GM18498 (cell line): ENCODE results near the gene ACSS2.

Experiments used
- ATAC-seq: cut with Tn5 transposase; IDR thresholded peaks from one replicate; pipeline ENCODE4 v1.9.1; 2021; ENCODE audit warnings: mild to moderate bottlenecking, moderate library complexity; ENCODE audit not compliant: unreplicated experiment

ACSS2 gene

GRCh38 chr20:34904202-34904621, 27.8 kb downstream of the ACSS2 start:
- ATAC-seq = no peak

DNA sequence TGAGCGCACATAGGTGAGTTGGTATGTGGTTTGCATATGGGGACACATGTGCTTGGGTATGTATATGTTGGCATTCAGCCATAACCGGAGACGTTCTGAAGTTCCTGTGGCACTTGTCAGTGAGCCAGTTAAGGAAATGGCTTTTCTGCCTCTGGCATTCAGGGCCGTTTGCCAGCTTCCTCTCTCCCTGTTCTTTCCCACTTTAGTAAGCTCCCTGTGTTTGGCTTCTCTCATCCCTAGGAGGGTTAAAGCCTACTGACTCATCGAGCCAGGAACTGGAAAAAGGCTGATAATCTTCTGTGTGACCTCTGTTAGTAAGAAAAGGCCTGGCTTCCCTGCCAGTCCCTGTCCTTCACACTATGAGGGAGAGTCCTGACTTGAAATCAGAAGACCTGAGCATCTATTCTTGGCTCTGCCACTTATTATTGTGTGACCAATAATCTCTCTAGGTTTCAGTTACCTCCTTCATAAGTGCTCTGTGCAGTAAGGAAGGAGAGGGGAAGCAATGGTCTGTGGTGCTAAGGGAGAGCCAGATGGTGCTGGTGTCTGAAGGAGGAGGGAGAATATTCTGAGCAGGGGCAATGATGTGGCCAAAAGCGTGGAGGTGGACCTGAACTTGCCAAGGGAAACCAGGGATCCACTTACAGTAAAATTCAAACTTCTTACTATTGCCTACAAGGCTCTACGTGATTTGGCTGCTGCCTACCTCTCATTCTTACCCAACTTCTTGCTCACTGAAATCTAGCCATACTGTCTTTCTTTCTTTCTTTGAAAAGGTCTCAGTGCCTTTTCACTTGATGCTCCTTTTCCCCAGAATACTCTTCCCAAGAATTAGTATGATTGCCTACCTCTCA, 31.4 kb downstream of the ACSS2 start:
- no peak for ATAC-seq

GRCh38 chr20:34915131-34915530, 38.7 kb downstream of the ACSS2 start:
- ATAC-seq = no peak

DNA sequence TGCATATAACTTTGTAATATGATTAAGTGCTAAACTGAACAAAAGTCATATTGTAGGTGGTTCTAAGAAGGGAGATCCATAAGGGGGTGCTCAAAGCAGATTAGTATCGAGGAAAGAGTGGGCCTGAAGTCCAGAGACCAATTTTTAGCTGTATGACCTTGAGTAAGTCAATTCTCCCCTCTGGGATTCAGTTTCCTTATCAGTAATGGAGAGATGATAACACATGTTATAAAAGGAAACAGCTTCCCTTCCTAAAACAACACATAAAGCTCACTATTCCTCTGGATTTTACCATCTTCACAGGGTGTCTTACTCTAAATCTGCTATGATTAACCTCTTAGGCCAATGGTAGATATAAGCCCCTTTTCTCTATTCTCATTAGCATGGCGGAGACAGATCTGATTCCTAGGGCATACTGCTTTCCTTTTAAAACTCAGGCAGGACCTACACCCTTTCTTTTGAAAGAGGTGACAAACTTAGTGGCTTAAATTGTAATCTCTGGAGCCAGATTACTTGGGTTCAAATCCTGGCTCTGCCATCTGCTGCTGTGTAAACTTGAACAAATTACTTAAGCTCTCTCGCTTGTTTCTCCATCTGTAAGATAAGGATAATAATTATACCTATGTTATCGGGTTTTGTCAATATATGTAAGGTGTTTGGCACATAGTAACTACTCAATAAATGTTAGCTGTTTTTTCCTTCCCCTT, 39.5 kb downstream of the ACSS2 start:
- no peak for ATAC-seq

- no peak for ATAC-seq
Measured at GRCh38 chr20:34916774-34917354, 40.5 kb downstream of the ACSS2 start.

- no peak for ATAC-seq
Measured at GRCh38 chr20:34920055-34920454, 43.6 kb downstream of the ACSS2 start.

DNA sequence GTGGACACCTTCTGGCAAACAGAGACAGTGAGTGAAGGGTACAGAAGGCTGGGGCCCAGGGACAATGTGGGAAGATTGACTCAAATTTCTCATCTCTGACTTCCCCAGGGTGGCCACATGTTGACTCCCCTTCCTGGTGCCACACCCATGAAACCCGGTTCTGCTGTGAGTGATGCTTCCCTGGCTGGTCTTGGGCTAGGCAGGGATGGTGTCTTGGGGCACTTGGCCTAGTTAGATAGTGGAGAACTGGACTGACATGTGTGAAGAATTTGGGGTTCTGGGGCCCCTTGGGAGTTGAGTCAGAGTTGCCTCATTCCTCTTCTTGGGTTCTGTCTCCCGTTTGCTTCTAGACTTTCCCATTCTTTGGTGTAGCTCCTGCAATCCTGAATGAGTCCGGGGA, 45.0 kb downstream of the ACSS2 start:
- no peak for ATAC-seq

DNA sequence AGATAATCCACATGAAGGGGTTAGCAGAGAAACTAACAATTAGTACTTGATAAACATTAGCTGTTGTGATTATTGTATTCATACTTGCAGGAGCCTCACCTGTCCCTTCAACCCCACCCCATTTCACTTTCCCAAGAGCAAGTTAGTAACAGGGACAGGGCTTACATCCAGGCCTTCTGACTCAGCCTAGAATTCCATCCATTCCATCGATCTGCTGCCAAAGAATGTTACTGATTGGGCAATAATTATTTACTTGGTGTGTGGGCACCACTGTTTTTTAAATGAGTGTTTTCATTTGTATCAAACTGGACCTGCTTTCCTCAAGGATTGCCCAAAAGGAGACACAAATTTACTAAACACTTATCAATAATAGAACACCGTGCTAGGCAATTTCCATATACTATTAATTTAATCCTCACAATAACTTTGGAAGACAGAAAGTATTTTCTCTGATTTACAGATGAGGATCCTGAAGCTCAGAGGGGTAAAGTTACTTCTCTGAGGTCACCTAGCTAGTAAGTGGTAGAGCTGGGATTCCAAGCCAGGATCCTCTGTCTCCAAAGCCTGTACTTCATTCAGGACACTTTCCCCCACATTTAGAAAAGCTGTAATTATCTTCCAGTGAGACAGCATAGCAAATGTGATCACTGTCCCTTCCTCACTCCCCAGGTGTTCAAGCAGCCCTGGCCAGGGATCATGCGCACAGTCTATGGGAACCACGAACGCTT, 46.4 kb downstream of the ACSS2 start:
- ATAC-seq = no peak

- ATAC-seq = no peak
Measured at GRCh38 chr20:34923414-34923813, 47.0 kb downstream of the ACSS2 start.

GRCh38 chr20:34925341-34925740, 48.9 kb downstream of the ACSS2 start:
- ATAC-seq = no peak

DNA sequence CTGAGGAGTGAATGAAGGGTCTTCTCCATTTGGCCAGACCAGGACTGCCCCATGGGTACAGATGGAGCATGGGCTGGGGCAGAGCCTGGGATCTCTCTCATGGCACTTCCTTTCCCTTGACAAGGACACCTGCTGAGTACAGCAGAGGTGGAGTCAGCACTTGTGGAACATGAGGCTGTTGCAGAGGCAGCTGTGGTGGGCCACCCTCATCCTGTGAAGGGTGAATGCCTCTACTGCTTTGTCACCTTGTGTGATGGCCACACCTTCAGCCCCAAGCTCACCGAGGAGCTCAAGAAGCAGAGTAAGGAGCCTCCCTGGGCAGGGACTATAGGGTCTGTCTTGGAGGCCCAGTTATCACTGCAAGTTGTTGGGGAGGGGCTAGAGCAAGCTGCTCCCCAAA, 49.6 kb downstream of the ACSS2 start:
- no peak for ATAC-seq

GRCh38 chr20:34926581-34926980, 50.2 kb downstream of the ACSS2 start:
- no peak for ATAC-seq

- no peak for ATAC-seq
Measured at GRCh38 chr20:34927736-34928135, 51.3 kb downstream of the ACSS2 start.

DNA sequence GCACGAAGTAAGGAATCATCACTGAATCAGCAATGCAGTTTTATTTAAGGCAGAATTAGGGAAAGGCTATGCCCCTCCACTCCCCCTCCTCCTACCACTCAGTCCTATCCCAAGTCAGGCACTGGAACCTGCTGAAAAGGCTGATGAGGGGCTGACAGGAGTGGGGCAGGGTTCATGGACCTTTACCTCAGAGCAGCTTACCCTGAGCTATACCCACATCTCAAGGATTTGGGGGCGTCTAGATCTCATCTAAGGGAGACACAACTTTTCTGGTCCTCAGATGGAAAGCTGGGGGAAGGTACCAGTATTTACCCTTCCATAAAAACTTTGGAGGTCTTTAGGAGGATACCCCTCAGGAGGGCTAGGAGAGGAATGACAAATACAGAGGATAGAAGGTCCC, 52.0 kb downstream of the ACSS2 start:
- no peak for ATAC-seq

DNA sequence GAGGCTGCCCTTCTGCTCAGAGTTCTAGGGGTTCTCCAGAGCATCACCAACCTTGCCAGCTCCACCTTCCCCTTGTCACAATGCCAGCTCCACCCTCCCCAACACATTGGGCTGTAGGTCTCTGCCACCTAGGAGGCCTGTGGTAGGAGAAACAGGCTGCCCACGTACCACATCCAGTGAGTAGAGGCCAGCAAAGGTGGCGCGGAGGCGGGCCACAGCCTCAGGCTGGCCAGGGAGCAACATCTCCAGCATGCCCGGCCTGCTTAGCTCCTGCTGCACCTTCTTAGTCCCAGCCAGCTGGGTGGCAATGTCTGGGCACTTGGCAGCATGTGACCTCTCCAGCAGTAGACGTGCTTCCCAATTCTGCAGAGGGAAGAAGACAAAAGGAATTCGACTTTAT, 55.4 kb downstream of the ACSS2 start:
- no peak for ATAC-seq

GRCh38 chr20:34938466-34939163, 62.2 kb downstream of the ACSS2 start:
- ATAC-seq = no peak

DNA sequence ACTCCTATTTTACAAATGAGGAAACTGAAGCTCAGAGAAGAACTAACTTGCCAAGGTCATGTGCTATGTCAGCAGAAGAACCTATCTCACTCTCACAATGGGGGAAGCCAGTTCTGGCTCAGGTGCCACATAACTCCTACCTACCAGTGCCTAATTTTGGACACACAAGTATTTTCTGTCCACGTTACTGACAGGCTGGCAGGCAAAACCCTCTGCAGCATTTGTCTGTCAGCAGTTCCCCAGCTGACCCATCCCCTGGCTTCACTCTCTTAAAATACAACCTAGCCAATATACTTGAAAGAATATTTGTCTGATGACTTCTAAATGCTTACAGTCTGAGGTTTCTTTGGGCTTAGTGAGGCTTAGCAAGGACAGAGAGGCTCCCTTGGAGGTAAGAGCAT, 63.7 kb downstream of the ACSS2 start:
- no peak for ATAC-seq

DNA sequence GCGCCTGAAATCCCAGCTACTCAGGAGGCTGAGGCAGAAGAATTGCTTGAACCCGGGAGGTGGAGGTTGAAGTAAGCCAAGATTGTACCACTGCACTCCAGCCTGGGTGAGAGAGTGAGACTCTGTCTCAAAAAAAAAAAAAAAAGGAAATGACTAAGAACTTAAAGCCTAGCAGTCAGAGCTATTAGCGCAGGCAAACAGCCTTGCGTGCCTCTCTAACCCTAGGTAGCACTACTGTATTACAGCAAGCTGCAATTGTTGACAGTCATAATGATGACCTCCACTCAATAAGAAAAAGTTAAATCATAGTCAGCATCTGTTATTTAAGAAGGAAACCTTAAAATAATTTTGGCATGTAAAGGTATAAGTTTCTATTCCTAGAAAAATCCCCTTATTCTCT, 64.8 kb downstream of the ACSS2 start:
- no peak for ATAC-seq

DNA sequence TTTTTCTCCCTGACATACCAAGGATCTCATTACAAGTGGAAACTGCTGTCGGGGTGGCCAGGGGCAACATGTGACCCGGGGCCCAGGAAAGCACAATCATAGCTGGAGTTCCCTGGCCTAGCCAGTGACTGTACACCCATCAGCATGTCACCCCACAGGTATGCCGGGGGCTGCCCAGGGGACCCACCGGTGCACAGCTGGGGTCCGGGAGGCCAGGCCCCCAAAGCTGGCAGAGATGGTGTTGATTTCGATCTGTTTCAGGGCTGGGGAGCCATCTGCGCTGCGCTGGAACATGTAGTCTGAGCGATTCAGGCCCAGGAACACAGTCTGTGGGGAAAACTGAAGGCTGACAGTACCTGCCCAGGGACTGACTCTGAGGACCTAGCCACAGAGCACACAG, 65.9 kb downstream of the ACSS2 start:
- ATAC-seq = no peak

GRCh38 chr20:34943808-34944567, 67.6 kb downstream of the ACSS2 start:
- no peak for ATAC-seq
